Thyroid gland (tissue), 4 donors: ENCODE results near the gene LOXL1. TPM values are rescaled to one million over a fixed set of nuclear protein-coding genes. Genes with fewer than 3 reads are reported as not detected.

ENCODE experiments used
- DNase-seq, 2 donors: peaks; one replicate each; pipeline ENCODE4 v3.0.0-alpha.2; 2019
- H3K27ac ChIP-seq, 3 donors: fragments of 200-600 bp; sonication (generic); 1 replicate in 2 of 3; 2 replicates in 1 of 3; pipeline ENCODE4 v1.5.1; 2016 to 2019; ENCODE audit warnings: mild to moderate bottlenecking in 1 of 3, moderate library complexity in 1 of 3
- H3K27me3 ChIP-seq: fragments of 200-600 bp; sonication (generic); one replicate; pipeline ENCODE4 v1.5.1; 2019
- H3K36me3 ChIP-seq, 2 donors: fragments of 200-600 bp; sonication (generic); one replicate each; pipeline ENCODE4 v1.5.1; 2016 to 2019
- H3K4me1 ChIP-seq, 2 donors: fragments of 200-600 bp; sonication (generic); one replicate each; pipeline ENCODE4 v1.5.1; 2017 to 2019
- H3K4me3 ChIP-seq, 3 donors: fragments of 200-600 bp; sonication (generic); replicated peaks in 1 of 3; 1 replicate in 2 of 3; 2 replicates in 1 of 3; pipeline ENCODE4 v1.5.1; 2016; ENCODE audit warnings: mild to moderate bottlenecking in 1 of 3
- H3K9me3 ChIP-seq: fragments of 200-600 bp; sonication (generic); one replicate; pipeline ENCODE4 v1.5.1; 2017
- CTCF ChIP-seq, 6 experiments: fragments of 200-600 bp in 3 of 6; fragments of 450-650 bp in 3 of 6; sonication (generic) in 3 of 6; IDR thresholded peaks; one replicate each; pipeline ENCODE4 v1.5.1; 2016 to 2019; ENCODE audit warnings: antibody characterized with exemption in 6 of 6, mild to moderate bottlenecking in 2 of 6, inconsistent platforms in 1 of 6, moderate library complexity in 1 of 6
- POLR2A ChIP-seq, 2 donors: fragments of 450-650 bp; IDR thresholded peaks; one replicate each; pipeline ENCODE4 v1.6.1; 2017; ENCODE audit warnings: antibody characterized with exemption in 2 of 2, mild to moderate bottlenecking in 2 of 2, moderate library complexity in 1 of 2
- WGBS, 2 donors: methylation state at CpG; one replicate each; pipeline ENCODE4 v1.1.5; 2017; 5-methylcytosine and 5-hydroxymethylcytosine counted together
- intact Hi-C: fragments of 100-400 bp; cut with DNase I; formaldehyde crosslinking; loops from one replicate; pipeline ENCODE4 v1.15.1; 2023
- total RNA-seq, 4 donors: library from RNA; depleted of rRNA; stranded (reverse); fragments of >200 nt; gene quantifications; one replicate each; pipeline ENCODE4 v1.2.3, GENCODE V29; 2016

LOXL1 gene
- total RNA-seq = 10 to 100 TPM in 3 of 4 donors, 1 to 10 TPM in 1; 9.9 to 15.2 (median 12.0) TPM

- H3K36me3 ChIP-seq = no peaks in the 10 kb centered on the region
- H3K27ac ChIP-seq = peak within 1 kb of the TSS; percentile 77 to 86 (median 84)
- peaks cover 19 to 42% of the 10 kb centered on the region in 2 donors for H3K4me1 ChIP-seq
- H3K4me3 ChIP-seq = peak within 1 kb of the TSS; percentile 21 to 64 (median 54)
- DNase-seq = peak; percentile 70 to 78
- TF ChIP-seq POLR2A (IDR thresholded peaks at IDR 0.05) (peak in 1 of 2 donors; percentile 80), CTCF (IDR thresholded peaks at IDR 0.05) (no peak)
- no peaks in the 10 kb centered on the region for H3K9me3 ChIP-seq
- intact Hi-C loops = no loop called here
- 5 to 17% methylated on average over 2 to 14 of the region's 47 CpGs for WGBS, 2 donors
- no peaks in the 10 kb centered on the region for H3K27me3 ChIP-seq
These were observed at the start of gene LOXL1 for GRCh38 chr15:73926219-73927002. Gene LOXL1, plus strand, starts transcription at chr15:73926462. Its CDS starts 322 bp downstream, at chr15:73926784.

- Histone ChIP-seq H3K4me1 (no peaks in the 10 kb centered on the region), H3K4me3 (no peak overlapping the region), H3K27ac (no peak overlapping the region), H3K27me3 (no peaks in the 10 kb centered on the region), H3K9me3 (no peaks in the 10 kb centered on the region), H3K36me3 (no peaks in the 10 kb centered on the region)
- no peak for DNase-seq
- TF ChIP-seq POLR2A (IDR thresholded peaks at IDR 0.05) = no peak
- TF ChIP-seq CTCF (IDR thresholded peaks at IDR 0.05) = no peak
- WGBS, 2 donors = 60 to 66% methylated on average over 3 of the region's 3 CpGs
- intact Hi-C loops = no loop called here
These were observed 46.8 kb upstream of the LOXL1 start for GRCh38 chr15:73879426-73879825.

- no peak for TF ChIP-seq POLR2A (IDR thresholded peaks at IDR 0.05)
- no peak for TF ChIP-seq CTCF (IDR thresholded peaks at IDR 0.05)
- no peak overlapping the region for H3K4me3 ChIP-seq
- H3K27ac ChIP-seq = no peak overlapping the region
- intact Hi-C loops = no loop called here
- DNase-seq = no peak
- no peaks in the 10 kb centered on the region for H3K27me3 ChIP-seq
- H3K4me1 ChIP-seq = no peaks in the 10 kb centered on the region
- H3K9me3 ChIP-seq = no peaks in the 10 kb centered on the region
- WGBS, 2 donors = 67 to 71% methylated on average over 10 of the region's 12 CpGs
- no peaks in the 10 kb centered on the region for H3K36me3 ChIP-seq
These were observed 44.5 kb upstream of the LOXL1 start for GRCh38 chr15:73881579-73882320.

- no peaks in the 10 kb centered on the region for H3K9me3 ChIP-seq
- no peak for DNase-seq
- no peaks in the 10 kb centered on the region for H3K36me3 ChIP-seq
- WGBS, 2 donors = 89 to 92% methylated on average over 4 to 10 of the region's 10 CpGs
- intact Hi-C loops = no loop called here
- no peaks in the 10 kb centered on the region for H3K27me3 ChIP-seq
- H3K4me1 ChIP-seq = no peaks in the 10 kb centered on the region
- TF ChIP-seq POLR2A (IDR thresholded peaks at IDR 0.05) = no peak
- TF ChIP-seq CTCF (IDR thresholded peaks at IDR 0.05) = no peak
- H3K27ac ChIP-seq = no peak overlapping the region
- no peak overlapping the region for H3K4me3 ChIP-seq
These were observed 43.4 kb upstream of the LOXL1 start for GRCh38 chr15:73882761-73883419.
